NCI-H82 (cell line): ENCODE measurements around the gene ADGRD2.

Experiments
- DNase-seq: peaks from one replicate; lab custom pipeline; 2025; lab: John Stamatoyannopoulos, UW

Gene ADGRD2

GRCh38 chr9:124479947-124480620 lies 29.8 kb downstream of the ADGRD2 start:
- no peak for DNase-seq

- peak; percentile 78 for DNase-seq
Observed at GRCh38 chr9:124480621-124480981, 30.4 kb downstream of the ADGRD2 start.

DNA sequence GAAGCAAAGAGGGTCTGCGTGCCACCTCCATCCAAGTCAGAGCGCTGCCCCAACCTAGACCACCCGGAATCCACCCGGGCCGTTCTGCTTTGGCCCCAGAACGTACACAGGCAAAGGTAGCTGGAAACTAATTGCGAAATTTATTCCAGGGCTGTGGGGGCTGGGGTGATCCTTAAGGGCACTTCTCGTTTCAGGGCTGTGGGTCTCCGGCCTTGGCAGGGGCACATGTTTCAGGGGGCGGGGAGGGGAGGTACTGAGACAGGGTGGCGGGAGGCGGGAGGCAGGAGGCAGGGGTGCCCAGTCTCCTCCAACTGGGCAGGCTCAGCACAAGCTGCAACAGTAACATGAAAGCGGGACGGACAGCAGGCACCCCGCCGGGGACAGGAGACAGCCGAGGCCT lies 30.9 kb downstream of the ADGRD2 start:
- no peak for DNase-seq

DNA sequence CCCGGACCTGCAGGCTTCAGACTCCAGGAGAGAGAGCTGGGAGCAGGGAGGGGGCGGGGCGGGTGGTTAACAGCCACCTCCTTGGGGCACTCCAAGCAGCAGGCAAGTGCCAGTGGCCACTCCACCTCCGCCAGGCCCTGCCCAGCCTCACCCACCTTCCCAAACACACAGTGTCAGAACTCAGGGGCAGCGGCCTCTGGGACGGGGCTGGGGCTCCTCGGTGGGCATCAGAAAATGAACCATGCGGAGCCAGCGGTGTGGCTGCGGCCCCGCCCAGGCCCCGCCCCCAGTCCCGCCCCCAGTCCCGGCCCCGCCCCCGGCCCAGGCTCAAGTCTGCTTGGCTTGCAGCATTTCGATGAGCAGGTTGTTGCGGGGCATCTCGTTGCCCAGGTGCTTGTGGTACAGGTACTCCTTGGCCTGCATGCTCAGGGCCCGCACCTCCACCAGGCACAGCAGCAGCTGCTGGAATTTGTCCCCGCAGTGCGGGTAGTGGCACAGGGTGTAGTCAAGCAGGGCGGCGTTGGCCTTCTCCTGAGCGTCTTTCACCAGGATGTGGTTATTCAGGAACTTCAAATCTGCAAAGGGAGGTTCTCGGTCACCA lies 32.3 kb downstream of the ADGRD2 start:
- no peak for DNase-seq

- no peak for DNase-seq
Observed at GRCh38 chr9:124483481-124483880, 33.2 kb downstream of the ADGRD2 start.

DNA sequence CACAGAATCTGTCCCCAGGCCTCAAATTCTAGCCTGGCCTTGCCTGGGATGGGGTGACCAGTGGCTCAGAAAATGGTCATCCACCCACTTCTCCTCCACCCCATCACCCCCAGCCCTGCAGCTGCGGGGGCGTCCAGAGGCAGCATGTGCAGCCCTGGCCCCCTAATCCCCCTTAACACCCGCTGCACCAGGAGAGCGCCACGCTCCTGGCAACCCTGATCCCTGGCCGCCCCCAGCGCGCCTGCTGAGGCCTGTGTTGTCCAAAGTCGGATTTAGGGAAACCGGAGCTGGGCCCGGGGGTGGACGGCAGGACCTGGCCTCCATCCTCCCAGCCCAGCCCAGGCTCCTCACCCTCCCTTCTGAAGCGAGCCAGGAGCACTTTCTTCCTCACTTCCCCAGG lies 35.0 kb downstream of the ADGRD2 start:
- DNase-seq = peak; percentile 39

DNA sequence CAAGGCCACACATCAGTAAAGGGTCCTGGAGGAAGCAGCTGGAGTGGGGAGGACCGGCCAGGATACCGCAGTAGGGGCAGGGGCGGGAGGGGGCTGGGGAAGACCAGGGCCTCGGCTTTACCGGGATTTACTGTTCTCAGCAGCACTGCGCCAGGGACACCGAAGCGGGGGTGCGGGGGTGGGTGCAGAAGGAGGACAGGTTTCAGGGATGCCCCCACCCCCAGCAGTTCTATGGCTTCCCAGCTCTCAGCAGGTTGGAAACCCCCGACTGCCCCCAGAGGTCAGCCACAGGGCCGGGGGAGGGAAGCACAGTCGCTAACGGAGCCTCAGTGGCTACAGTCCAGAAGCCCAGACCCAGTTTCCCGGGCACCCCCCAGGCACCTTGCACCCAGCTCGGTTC lies 35.7 kb downstream of the ADGRD2 start:
- no peak for DNase-seq

DNA sequence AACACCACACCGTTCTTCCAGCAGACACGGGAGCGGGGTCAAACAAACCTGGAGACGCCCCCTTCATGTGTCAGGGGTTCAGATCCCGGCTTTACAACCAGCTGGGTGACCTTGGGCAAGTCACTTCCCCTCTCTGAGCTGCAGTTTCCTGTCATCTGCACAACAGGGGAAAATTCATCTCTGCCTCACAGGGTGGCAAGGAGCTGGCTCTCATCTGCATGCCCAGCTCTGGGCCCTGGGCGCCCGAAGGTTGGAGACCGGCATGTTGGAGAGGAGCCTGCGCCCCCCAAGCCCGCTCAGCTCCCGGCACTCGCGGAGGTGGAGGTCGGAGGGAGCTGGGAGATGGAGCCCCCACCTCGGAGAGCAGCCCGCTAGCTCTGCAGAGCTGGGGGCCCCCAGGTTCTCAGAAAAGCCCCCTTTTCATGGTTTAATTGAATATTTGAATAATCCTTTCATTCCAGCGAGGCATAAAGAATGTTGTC lies 36.6 kb downstream of the ADGRD2 start:
- no peak for DNase-seq

DNA sequence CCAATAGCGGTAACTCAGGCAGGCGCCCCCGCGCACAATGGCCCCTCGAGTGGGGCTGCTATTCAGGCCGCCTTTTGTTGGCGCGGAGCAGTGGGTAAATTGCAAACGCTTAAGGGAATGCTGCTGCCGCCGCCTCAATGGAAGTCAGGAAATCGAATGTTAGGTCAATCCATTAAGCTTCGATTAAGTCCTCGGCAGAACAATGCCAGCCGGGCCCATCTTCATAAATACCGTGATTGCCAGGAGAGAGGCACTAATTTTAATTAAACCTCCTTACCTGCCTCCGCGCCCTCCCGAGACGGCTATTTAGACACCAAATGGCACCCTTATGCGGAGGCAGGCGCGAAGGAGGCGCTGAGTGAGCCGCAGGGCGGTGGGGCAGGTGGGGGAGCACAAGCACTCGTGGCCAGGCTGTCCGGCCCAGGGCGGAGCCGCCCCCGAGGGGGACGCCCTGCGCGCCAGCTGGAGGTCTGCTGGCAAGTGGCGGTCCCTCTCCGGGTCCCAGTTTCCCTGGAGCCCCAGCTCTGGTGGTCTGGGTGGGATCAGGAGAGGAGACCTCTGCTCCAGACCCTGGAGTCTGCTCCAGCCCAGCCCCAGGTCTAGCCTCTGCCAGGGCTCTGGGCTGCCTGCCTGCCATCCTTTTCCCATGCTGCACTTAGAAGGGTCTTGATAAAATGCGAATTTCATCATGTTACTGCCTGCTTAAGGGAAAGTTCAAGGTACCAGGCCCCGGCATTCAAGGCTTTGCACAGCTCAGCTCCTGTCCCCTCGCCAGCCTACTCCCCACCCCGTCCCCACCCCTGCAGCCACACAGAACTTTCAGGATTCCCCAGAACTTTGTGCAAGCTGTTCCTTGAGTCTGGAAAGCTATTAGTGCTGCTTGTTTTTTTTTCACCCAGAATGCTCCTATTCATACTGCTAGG lies 37.3 kb downstream of the ADGRD2 start:
- no peak for DNase-seq

DNA sequence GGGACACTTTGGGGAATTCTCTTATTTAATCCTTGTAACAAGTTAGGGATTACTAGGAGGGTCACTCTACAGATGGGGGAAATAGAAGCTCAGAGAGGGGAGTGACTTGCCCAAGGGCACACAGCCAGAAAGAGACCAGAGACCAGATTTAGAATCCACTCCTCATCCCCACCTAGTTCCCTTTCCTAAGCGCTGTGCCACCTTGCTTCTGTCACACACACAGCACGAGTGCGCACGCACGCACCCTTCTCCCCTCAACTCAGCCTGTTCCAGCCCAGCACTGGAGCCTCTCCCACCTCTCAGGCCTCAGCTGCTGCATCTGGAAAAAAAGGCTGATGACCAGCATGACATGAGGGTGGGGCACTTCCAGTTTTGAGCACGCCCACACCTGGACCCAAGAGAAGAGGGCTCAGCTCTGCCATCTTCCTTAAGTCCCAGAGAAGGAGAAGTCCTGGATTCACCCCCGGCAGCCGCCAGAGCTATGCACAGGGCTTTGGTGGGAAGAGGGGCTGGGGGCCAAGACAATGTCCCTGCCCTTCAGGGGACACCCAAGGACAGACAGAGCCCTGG lies 38.5 kb downstream of the ADGRD2 start:
- no peak for DNase-seq

- no peak for DNase-seq
Observed at GRCh38 chr9:124489222-124489621, 39.0 kb downstream of the ADGRD2 start.

- DNase-seq = peak; percentile 41
Observed at GRCh38 chr9:124490004-124490403, 39.8 kb downstream of the ADGRD2 start.

DNA sequence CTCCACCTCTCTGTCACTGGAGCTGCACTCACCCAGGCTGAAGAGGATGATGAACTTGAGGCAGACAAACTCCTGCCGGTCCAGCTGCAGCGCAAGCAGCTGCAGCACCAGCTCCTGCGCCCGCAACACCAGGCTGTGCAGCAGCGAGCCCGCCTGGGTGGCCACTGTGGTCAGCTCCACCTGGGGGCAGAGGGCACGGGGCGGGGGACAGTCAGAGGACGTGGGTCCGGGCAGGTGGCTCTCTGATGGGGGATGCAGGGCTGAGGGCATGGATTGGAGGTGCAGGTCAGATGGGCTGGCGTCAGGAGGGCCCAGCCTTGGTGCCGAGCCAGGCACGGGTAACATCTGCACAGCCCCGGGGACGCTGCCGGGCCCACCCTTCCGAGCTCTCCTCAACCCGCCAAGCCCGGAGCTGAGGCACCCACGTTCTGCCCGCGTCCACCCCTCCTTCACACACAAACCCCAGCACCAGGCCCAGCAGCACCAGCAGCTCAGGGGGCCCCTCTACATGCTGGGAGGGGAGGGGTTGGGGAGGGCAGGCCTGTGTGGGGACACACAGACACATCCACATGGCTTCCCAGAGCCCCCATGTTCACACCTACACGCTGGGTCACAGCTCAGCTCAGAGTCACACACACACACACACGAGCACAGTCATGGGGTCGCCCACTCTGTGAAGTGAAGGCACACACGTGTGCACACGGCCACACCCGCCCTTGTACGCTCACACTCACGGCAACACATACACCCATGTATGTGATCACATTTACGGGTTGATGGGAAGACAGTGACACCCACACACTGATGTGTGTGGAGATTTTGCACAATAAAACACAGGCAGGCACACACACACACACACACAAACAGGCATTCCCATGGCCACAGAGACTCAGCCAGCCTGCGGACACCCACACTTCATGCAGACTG lies 41.1 kb downstream of the ADGRD2 start:
- no peak for DNase-seq

- no peak for DNase-seq
Observed at GRCh38 chr9:124492818-124493217, 42.6 kb downstream of the ADGRD2 start.

GRCh38 chr9:124493218-124493617 lies 43.0 kb downstream of the ADGRD2 start:
- no peak for DNase-seq

- DNase-seq = no peak
Observed at GRCh38 chr9:124493794-124494479, 43.7 kb downstream of the ADGRD2 start.

GRCh38 chr9:124495126-124496074 lies 45.1 kb downstream of the ADGRD2 start:
- no peak for DNase-seq

- no peak for DNase-seq
Observed at GRCh38 chr9:124496075-124496449, 45.8 kb downstream of the ADGRD2 start.

DNA sequence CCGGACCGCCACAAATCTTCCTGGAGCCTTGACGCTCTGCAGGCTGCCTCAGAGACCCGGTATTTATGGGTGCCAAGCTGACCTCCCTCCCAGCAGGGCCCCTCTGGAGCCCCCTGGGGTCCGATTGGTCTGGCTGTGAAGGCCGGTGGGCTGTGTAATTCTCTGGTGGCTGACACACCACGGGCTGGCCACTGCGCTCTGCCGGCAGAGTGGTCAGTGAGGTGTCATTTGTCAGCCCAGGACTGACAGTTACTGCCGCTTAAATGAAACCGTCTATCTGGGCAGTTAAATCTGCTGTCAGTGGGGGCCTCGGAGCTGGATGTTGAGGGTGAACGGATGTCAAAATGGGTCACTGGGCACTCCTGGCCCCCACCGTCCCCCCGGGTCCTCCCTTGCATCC lies 46.2 kb downstream of the ADGRD2 start:
- no peak for DNase-seq

GRCh38 chr9:124497441-124497840 lies 47.2 kb downstream of the ADGRD2 start:
- no peak for DNase-seq
